ENCODE data around the gene FTO.

Gene FTO

GRCh38 chr16:53999841-54000240, 295.9 kb downstream of the FTO start:
- no peak overlapping the region for H3K4me3 ChIP-seq (ENCODE audit: low read length)
- no peaks in the 10 kb centered on the region for H4K20me1 ChIP-seq (ENCODE audit: insufficient read depth, low read length)
- H3K4me2 ChIP-seq (ENCODE audit: low read depth, low read length): no peak overlapping the region
- no peak overlapping the region for H2AFZ ChIP-seq (ENCODE audit: low read length)
- no peaks in the 10 kb centered on the region for H3K9me2 ChIP-seq (replicated peaks; ENCODE audit: insufficient read depth, low read length)
- no peak for DNase-seq
- H3K27ac ChIP-seq (ENCODE audit: low read length): no peak overlapping the region
- H3K79me2 ChIP-seq (ENCODE audit: low read length): no peaks in the 10 kb centered on the region
- no peak for TF ChIP-seq EZH2phosphoT487 (IDR thresholded peaks at IDR 0.05; ENCODE audit: low read length)
- TF ChIP-seq CTCF (IDR thresholded peaks at IDR 0.05; ENCODE audit: low read length): no peak
- no peak for TF ChIP-seq EZH2 (optimal IDR thresholded peaks at IDR 0.05; ENCODE audit: low read depth, low read length)
- H3K4me1 ChIP-seq (ENCODE audit: low read length): no peaks in the 10 kb centered on the region
- no peaks in the 10 kb centered on the region for H3K36me3 ChIP-seq (replicated peaks; ENCODE audit: insufficient read depth, low read length)
- no peaks in the 10 kb centered on the region for H3F3A ChIP-seq (ENCODE audit: insufficient read depth, low read length)
- H3K9me3 ChIP-seq (replicated peaks; ENCODE audit: insufficient read depth, low read length): no peaks in the 10 kb centered on the region
- no peaks in the 10 kb centered on the region for H3K27me3 ChIP-seq (replicated peaks; ENCODE audit: insufficient read depth, low read length)
- H3K9ac ChIP-seq (ENCODE audit: low read length): no peak overlapping the region

GRCh38 chr16:54000361-54000760, 296.4 kb downstream of the FTO start:
- no peak overlapping the region for H3K27ac ChIP-seq (ENCODE audit: low read length)
- H3F3A ChIP-seq (ENCODE audit: insufficient read depth, low read length): no peaks in the 10 kb centered on the region
- H3K36me3 ChIP-seq (replicated peaks; ENCODE audit: insufficient read depth, low read length): no peaks in the 10 kb centered on the region
- DNase-seq: no peak
- no peaks in the 10 kb centered on the region for H3K9me3 ChIP-seq (replicated peaks; ENCODE audit: insufficient read depth, low read length)
- H3K4me1 ChIP-seq (ENCODE audit: low read length): no peaks in the 10 kb centered on the region
- no peak for TF ChIP-seq CTCF (IDR thresholded peaks at IDR 0.05; ENCODE audit: low read length)
- no peak for TF ChIP-seq EZH2phosphoT487 (IDR thresholded peaks at IDR 0.05; ENCODE audit: low read length)
- no peak for TF ChIP-seq EZH2 (optimal IDR thresholded peaks at IDR 0.05; ENCODE audit: low read depth, low read length)
- no peak overlapping the region for H3K4me3 ChIP-seq (ENCODE audit: low read length)
- no peaks in the 10 kb centered on the region for H3K79me2 ChIP-seq (ENCODE audit: low read length)
- no peak overlapping the region for H3K4me2 ChIP-seq (ENCODE audit: low read depth, low read length)
- H2AFZ ChIP-seq (ENCODE audit: low read length): no peak overlapping the region
- no peaks in the 10 kb centered on the region for H3K27me3 ChIP-seq (replicated peaks; ENCODE audit: insufficient read depth, low read length)
- H3K9ac ChIP-seq (ENCODE audit: low read length): no peak overlapping the region
- H4K20me1 ChIP-seq (ENCODE audit: insufficient read depth, low read length): no peaks in the 10 kb centered on the region
- no peaks in the 10 kb centered on the region for H3K9me2 ChIP-seq (replicated peaks; ENCODE audit: insufficient read depth, low read length)

GRCh38 chr16:54006693-54007092, 302.7 kb downstream of the FTO start:
- no peak overlapping the region for H3K4me2 ChIP-seq (ENCODE audit: low read depth, low read length)
- H3K36me3 ChIP-seq (replicated peaks; ENCODE audit: insufficient read depth, low read length): no peaks in the 10 kb centered on the region
- no peak overlapping the region for H2AFZ ChIP-seq (ENCODE audit: low read length)
- no peaks in the 10 kb centered on the region for H3K4me1 ChIP-seq (ENCODE audit: low read length)
- no peak overlapping the region for H3K4me3 ChIP-seq (ENCODE audit: low read length)
- no peaks in the 10 kb centered on the region for H3K79me2 ChIP-seq (ENCODE audit: low read length)
- no peaks in the 10 kb centered on the region for H3K9me2 ChIP-seq (replicated peaks; ENCODE audit: insufficient read depth, low read length)
- no peaks in the 10 kb centered on the region for H3K27me3 ChIP-seq (replicated peaks; ENCODE audit: insufficient read depth, low read length)
- no peaks in the 10 kb centered on the region for H3K9me3 ChIP-seq (replicated peaks; ENCODE audit: insufficient read depth, low read length)
- H3K27ac ChIP-seq (ENCODE audit: low read length): no peak overlapping the region
- H3K9ac ChIP-seq (ENCODE audit: low read length): no peak overlapping the region
- no peaks in the 10 kb centered on the region for H4K20me1 ChIP-seq (ENCODE audit: insufficient read depth, low read length)
- TF ChIP-seq EZH2phosphoT487 (IDR thresholded peaks at IDR 0.05; ENCODE audit: low read length) (no peak), EZH2 (optimal IDR thresholded peaks at IDR 0.05; ENCODE audit: low read depth, low read length) (no peak), CTCF (IDR thresholded peaks at IDR 0.05; ENCODE audit: low read length) (no peak)
- no peak for DNase-seq
- no peaks in the 10 kb centered on the region for H3F3A ChIP-seq (ENCODE audit: insufficient read depth, low read length)
